GM21360 (cell line): Measurements from ENCODE around the gene AVPR2.

Experiments
- ATAC-seq: cut with Tn5 transposase; IDR thresholded peaks from one replicate; pipeline ENCODE4 v1.9.1; 2021; ENCODE audit warnings: mild to moderate bottlenecking, moderate library complexity; ENCODE audit not compliant: unreplicated experiment

The AVPR2 gene

GRCh38 chrX:153948847-153949805 lies 44.7 kb downstream of the AVPR2 start:
- no peak for ATAC-seq

- no peak for ATAC-seq
Measured at GRCh38 chrX:153950127-153950526, 45.7 kb downstream of the AVPR2 start.

GRCh38 chrX:153951683-153952372 lies 47.4 kb downstream of the AVPR2 start:
- no peak for ATAC-seq

- no peak for ATAC-seq
Measured at GRCh38 chrX:153952373-153953026, 48.0 kb downstream of the AVPR2 start.

GRCh38 chrX:153953342-153953830 lies 48.9 kb downstream of the AVPR2 start:
- peak; percentile 47 for ATAC-seq

GRCh38 chrX:153953892-153954557 lies 49.6 kb downstream of the AVPR2 start:
- ATAC-seq: no peak

- no peak for ATAC-seq
Measured at GRCh38 chrX:153954558-153955227, 50.2 kb downstream of the AVPR2 start.

GRCh38 chrX:153955228-153955732 lies 50.8 kb downstream of the AVPR2 start:
- no peak for ATAC-seq

- no peak for ATAC-seq
Measured at GRCh38 chrX:153956044-153956907, 51.8 kb downstream of the AVPR2 start.
